Colonic mucosa (tissue), 4 donors: ENCODE results near the gene MYL7. TPM values are rescaled to one million over a fixed set of nuclear protein-coding genes. Genes with fewer than 3 reads are reported as not detected.
"Not testable (repeated sequence)": the region's sequence is repeated elsewhere in the genome, so short reads cannot be mapped to it uniquely, and the experiment has no call there.

Experiments
- DNase-seq: peaks from one replicate; pipeline ENCODE4 v3.0.0-alpha.2; 2020
- H3K27ac ChIP-seq: fragments of 200-600 bp; one replicate; pipeline ENCODE4 v1.8.0; 2021
- H3K27me3 ChIP-seq: fragments of 200-600 bp; one replicate; pipeline ENCODE4 v1.8.0; 2021
- H3K36me3 ChIP-seq: fragments of 200-600 bp; one replicate; pipeline ENCODE4 v1.8.0; 2021
- H3K4me1 ChIP-seq: fragments of 200-600 bp; one replicate; pipeline ENCODE4 v1.8.0; 2021; ENCODE audit warnings: mild to moderate bottlenecking
- H3K4me3 ChIP-seq: fragments of 200-600 bp; one replicate; pipeline ENCODE4 v1.8.0; 2021
- H3K9ac ChIP-seq, 2 donors: one replicate each; pipeline ENCODE4 v1.7.0; 2013; ENCODE audit warnings: control low read depth in 2 of 2, low read depth in 2 of 2, low read length in 2 of 2
- H3K9me3 ChIP-seq: fragments of 200-600 bp; one replicate; pipeline ENCODE4 v1.8.0; 2021
- CTCF ChIP-seq: fragments of 200-600 bp; IDR thresholded peaks from one replicate; pipeline ENCODE4 v1.8.0; 2022; ENCODE audit warnings: antibody characterized with exemption, mild to moderate bottlenecking
- intact Hi-C: fragments of 100-400 bp; cut with DNase I; formaldehyde crosslinking; loops from one replicate; pipeline ENCODE4 v1.14.1; 2022
- total RNA-seq, 2 donors: library from RNA; stranded (reverse); fragmentation: NEBNext Ultra II Directional in 1 of 2; extraction: Animal tissue kit (Norgen Biotek cat#: 25700) in 1 of 2; gene quantifications; one replicate each; pipeline ENCODE4 v1.2.1, GENCODE V29; 2021
- donor health status: healthy.
- donor health status: DM: no; HTN: no; CAD: no.
- donor health status: DM: no; HTN: no; CAD: no.

The MYL7 gene
- total RNA-seq, 2 donors from 2014 or later = 2.2 TPM; not detected in 1

- intact Hi-C loops = no loop called here
- Histone ChIP-seq H3K36me3 (no peaks in the 10 kb centered on the region), H3K27ac (no peak overlapping the region), H3K9me3 (no peaks in the 10 kb centered on the region), H3K27me3 (no peaks in the 10 kb centered on the region), H3K9ac (no peak overlapping the region), H3K4me3 (no peak overlapping the region), H3K4me1 (no peaks in the 10 kb centered on the region)
- no peak for TF ChIP-seq CTCF
- no peak for DNase-seq
These were observed 7.8 kb downstream of the MYL7 start for GRCh38 chr7:44133295-44133694.

GRCh38 chr7:44132039-44132438 lies 9.1 kb downstream of the MYL7 start:
- DNase-seq = no peak
- no peak overlapping the region for H3K9ac ChIP-seq
- no peaks in the 10 kb centered on the region for H3K27me3 ChIP-seq
- no peak overlapping the region for H3K27ac ChIP-seq
- no peak overlapping the region for H3K4me3 ChIP-seq
- intact Hi-C loops = no loop called here
- H3K4me1 ChIP-seq = no peaks in the 10 kb centered on the region
- TF ChIP-seq CTCF = no peak
- H3K9me3 ChIP-seq = no peaks in the 10 kb centered on the region
- no peaks in the 10 kb centered on the region for H3K36me3 ChIP-seq

DNA sequence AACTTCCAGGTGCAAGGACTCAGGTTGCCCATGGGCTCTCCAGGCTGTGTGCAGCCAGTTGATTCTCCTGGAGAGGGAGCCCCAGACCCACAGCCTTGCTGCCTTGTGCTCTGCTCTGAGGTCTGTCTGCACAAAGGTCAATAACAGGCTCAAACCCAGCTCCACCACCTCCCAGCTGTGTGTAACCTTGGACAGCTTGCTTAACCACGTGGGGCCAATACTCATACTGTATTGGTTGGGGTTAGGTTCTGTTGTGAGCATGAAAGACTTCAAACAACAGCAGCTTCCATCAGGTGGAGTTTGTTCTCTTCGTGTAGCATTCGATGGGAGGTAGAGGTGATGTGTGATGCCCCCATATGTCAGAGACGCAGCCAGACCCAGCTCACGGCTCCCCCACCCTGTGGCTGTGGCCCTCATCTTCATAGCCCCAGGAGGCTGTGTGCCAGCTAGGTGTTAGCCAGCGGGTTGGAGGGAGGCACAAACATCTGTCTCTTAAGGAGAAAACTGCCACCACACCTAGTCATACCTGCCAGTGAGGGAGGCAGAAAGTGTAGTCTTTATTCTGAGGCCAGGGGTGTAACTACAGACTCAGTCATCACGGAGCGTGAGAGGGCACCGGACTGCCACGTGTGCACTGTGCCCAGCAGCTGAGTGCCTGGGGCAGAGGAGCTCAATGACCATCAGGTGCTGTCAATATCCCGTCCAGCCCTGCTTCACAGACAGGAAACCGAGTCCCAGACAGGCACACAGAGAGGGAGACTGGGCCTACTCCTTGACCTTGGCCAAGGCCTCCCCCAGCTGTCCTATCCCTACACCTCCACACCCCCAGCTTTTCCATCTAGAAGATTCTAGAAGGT lies 9.7 kb downstream of the MYL7 start:
- Histone ChIP-seq H3K36me3 (no peaks in the 10 kb centered on the region), H3K9me3 (no peaks in the 10 kb centered on the region)

DNA sequence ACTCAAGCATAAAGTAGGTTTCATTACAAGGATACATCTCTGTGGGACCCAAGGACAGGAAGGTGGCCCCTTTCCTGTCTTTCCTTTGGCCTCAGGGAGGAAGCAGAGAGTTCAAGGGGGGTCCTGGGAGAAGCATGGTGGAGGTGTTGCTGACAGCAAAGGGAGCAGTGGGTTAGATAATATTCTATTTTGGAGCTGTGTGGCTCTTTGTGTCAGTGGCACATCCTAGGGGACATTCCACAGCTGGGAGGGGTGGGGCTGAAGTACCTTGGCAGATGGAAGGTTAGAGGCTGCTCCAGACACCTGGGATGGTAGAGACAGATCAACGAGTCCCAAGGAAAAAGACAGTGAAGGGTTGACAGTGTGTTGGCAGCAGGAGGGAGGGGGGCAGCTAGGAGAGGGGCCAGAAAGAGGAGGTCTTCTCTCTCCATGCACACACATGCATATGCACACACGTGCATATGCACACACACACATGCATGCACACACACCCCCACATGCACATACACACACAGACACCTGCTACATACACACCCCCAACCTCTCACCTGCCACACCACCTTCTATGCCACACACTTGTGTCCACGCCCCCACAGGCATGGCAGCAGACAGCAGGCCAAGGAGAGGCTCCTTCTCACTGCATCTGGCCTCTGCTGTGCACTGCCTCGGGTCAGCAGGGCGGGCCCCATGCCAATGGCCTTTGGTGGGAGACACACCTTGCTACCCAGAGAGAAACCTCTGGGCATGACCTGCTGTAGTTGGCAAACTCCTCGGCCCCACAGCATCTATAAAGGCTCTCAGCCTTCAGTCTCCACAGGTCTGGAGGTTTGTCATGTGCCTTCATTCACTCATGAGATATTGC lies 12.2 kb downstream of the MYL7 start:
- intact Hi-C loops = no loop called here
- DNase-seq = no peak
- no peak overlapping the region for H3K9ac ChIP-seq
- H3K36me3 ChIP-seq = no peaks in the 10 kb centered on the region
- H3K9me3 ChIP-seq = no peaks in the 10 kb centered on the region
- no peaks in the 10 kb centered on the region for H3K27me3 ChIP-seq
- H3K4me3 ChIP-seq = no peak overlapping the region
- no peaks in the 10 kb centered on the region for H3K4me1 ChIP-seq
- H3K27ac ChIP-seq = no peak overlapping the region
- TF ChIP-seq CTCF = no peak

More for the DNA sequence above, 9.7 kb downstream of the MYL7 start:
- no peak overlapping the region for H3K27ac ChIP-seq
- no peak for DNase-seq
- intact Hi-C loops = no loop called here
- no peaks in the 10 kb centered on the region for H3K4me1 ChIP-seq
- H3K27me3 ChIP-seq = no peaks in the 10 kb centered on the region
- no peak overlapping the region for H3K4me3 ChIP-seq
- H3K9ac ChIP-seq = no peak overlapping the region
- no peak for TF ChIP-seq CTCF

DNA sequence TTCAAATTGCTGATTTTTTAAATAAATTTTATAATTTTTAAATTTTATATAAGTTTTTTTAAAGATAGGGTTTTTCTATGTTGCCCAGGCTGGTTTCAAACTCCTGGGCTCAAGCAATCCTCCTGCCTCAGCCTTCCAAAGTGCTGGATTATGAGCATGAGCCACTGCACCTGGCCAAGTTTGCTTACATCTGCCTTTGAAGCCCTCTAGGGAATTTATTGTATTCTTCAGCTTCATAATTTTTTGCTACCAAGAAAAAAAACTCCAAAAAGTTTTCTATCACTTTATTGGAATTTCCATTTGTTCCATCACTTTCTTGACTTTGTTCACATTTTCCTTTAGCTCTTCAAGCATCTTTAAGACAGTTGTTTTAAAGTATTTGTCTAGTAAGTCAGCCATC lies 14.0 kb downstream of the MYL7 start:
- Histone ChIP-seq H3K4me1 (peaks cover 7% of the 10 kb centered on the region), H3K27ac (no peak overlapping the region), H3K9ac (no peak overlapping the region), H3K4me3 (no peak overlapping the region), H3K9me3 (no peaks in the 10 kb centered on the region), H3K36me3 (no peaks in the 10 kb centered on the region), H3K27me3 (no peaks in the 10 kb centered on the region)
- no peak for DNase-seq
- TF ChIP-seq CTCF = no peak
- intact Hi-C loops = no loop called here

GRCh38 chr7:44126574-44126973 lies 14.6 kb downstream of the MYL7 start:
- intact Hi-C loops, H3K4me3 ChIP-seq: not testable (repeated sequence)

More at GRCh38 chr7:44126574-44126973, 14.6 kb downstream of the MYL7 start:
- not testable (repeated sequence) for H3K36me3 ChIP-seq, H3K9me3 ChIP-seq, H3K27ac ChIP-seq, H3K9ac ChIP-seq, H3K4me1 ChIP-seq, DNase-seq, H3K27me3 ChIP-seq
